Fibroblast of skin of left quadriceps (primary cell): ENCODE results near the gene ELK3.

Experiments
- DNase-seq, 2 experiments: peaks; one replicate each; pipeline ENCODE4 v3.0.0-alpha.2; 2013; ENCODE audit warnings: low read depth in 2 of 2

ELK3 gene

DNA sequence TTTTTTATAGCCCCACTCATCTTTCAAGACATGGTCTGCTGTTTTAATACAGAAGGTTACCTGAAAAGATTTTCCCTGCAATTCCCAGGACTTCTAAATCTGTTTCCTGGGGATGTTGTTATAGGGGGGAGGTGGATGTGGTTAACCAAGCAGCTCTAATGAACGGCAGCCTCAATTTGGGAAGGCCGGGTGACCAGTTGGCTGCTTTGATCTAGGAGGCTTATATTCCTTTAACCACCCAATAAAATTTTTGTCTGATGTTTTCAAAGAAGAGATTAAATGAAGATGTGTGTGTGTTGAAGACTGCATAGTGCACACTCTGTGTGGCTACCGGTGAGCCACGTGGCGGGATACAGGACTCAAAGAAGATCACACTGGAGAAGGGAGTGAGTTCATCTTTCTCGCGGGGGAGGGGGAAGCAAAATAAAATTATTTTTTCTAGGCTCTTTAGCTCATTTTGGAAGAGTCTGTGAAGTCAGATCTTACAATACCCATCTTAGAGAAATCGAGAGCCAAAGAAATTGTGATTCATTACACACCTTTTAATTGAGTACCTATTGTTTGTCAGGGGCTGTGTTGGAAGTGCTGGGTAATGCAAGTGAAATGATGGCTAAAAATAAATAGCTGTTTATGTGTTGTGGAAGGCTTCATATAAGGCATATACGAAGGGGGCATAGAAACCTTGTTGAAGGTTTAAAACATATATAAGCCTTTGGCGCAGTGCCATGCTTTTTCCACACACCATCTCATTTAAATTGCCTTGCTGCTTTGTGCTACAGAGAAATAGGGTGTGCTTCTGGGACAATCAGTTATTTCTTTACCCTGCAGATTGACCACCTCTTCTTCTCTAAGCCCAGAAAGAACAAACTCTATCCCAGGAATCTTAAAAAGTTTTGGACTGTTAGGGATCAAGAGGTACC lies 18.5 kb downstream of the ELK3 start:
- no peak for DNase-seq

DNA sequence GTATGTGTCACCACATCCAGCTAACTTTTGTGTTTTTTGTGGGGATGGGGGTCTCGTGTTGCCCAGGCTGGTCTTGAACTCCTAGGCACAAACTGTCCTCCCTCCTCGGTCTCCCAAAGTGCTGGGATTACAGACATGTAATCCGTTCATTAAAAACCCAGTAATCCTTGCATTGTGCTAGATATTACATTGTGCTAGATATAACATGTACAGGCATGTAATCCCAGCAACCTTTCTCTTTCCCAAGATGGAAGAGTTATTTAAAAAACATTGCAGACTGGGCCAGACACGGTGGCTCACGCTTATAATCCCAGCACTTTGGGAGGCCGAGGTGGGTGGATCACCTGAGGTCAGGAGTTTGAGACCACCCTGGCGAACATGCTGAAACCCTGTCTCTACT lies 19.7 kb downstream of the ELK3 start:
- DNase-seq, result no peak

DNA sequence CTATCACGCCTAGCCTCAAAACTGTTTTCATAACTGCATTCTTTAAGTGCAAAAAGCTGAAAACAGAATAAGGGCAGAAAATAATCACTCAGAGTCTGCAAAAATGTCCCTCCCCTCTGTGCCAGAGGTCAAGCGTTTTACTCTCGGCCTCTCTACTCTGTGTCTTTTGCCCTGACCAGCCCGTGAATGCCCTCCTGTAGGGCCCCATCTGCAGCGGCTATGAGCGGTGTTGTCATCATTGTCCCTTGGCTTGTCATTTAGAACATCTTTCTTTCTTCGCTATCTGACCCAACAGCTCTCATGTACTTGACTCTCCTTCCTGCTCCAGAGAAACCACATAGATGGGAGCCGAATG lies 21.7 kb downstream of the ELK3 start:
- no peak for DNase-seq

DNA sequence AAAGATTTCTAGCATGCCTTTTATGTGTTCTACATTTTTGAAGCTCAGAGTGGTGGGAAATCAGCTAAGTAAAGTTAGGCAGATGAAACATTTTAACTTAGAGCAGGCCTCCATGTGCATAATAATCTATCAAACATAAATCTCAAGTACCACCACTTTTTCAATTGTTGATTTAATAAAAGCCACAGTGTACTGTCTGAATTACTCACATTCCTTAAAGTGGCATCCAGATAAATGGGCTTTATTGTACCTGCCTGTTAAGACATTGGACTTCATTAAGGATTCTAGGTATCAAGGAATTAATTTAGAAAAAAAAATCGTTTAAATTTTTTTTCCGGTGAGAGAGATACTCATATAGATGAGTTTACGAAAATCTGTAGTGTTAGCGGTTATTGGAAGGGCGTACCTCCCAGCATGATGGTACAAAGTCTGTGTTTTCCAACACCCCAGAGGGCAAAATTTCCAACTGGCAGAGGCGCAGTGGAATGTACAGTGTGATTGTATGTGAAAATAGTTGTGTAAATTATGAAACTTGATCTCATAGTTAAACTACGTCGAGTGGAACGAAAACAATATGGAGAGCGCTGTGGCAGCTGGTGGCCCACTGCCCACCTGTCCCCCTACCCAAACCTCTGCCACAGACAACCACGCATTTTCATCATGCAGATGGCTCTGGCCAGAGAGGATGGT lies 25.0 kb downstream of the ELK3 start:
- DNase-seq, result no peak

DNA sequence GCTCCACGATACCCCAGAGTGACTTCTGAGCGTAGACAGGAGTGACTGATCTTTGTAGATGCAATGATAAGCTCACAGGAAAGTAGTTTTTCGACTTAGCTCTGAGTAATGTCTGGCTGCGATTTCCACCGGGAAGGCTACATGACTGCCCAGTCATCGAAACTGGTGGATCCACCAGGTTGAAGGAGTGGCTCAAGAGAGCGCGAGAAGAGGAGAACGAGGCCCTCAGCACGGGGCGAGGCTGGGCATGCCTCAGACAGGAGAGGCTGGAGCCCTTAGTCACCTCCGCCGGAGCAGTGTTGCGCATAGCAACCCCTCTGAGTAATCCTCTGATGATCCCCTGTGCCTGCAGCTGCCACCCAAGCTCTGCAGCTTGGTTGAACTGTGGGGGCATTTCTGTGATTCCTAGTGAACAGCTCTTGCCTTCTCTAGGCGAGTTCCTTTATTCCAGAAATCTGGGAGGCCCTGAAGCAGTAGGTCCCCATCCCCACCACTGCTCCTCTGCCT lies 25.6 kb downstream of the ELK3 start:
- DNase-seq, result peak in 1 of 2 experiments; percentile 58

DNA sequence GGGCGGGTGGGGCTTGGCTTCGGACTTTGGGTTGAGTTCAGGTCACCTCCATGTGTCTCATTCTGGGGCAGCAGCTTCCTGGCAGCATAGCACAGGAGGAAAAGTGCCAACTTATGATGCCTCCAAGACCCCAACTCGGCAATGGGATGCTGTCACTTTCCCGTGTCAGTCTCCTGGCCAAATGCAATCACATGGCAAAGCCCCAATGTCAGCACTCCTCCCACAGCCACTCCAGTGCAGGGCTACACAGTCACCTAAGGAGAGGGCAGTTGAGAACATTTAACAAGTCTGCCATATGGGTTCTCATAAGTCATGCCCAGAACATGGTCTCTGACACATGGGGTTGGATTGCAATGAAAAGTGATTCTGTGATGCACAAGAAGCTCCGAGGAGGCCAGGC lies 26.7 kb downstream of the ELK3 start:
- DNase-seq, result no peak

DNA sequence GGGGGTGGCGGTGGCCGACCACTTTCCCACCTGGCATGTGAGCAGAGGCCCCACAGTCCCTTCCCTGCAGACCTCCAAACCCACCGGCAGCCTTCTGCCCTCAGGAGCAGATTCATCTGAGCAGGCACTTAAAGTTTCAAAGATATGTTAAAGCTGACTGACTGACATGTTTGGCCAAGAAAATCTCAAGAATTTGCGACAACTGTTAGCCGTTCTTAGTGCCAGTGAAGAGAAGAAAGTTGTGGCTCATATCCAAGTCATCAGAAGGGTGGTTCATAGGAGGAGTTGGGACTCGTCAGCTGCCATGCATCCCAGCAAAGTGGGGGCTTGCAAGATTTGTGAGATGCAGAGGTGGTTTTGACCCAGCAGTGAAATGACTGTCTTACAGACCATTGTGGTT lies 27.2 kb downstream of the ELK3 start:
- no peak for DNase-seq

DNA sequence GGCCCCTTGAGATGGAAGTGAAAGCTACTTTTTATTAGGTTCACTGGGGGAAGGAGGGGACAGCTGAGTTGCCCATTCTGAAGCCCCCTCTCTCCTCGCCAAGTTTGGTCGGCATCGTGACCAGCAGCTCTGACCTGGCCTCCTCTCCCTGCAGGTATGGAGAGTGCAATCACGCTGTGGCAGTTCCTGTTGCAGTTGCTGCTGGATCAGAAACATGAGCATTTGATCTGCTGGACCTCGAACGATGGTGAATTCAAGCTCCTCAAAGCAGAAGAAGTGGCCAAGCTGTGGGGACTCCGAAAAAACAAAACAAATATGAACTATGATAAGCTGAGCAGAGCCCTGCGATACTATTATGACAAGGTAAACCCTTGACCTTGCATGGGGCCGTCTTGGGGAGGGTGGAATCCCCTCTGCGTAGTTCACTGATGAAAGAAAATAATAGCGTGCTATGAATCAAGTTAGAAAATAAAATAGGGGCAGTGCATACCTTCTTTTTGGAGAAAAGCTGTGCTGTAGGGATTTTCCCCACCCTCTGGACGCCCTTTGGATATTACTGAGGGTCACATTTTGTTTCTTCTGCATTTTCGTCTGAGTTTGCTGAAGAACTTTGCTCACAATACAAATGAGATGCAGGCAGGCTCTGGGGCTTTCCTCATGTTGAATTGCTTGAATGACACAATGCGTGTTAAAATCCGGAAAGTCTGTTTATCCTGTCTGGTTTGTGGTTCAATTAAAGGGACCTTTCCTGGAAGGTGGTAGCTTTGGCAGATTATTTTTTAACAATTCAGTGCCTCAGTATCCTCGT lies 29.4 kb downstream of the ELK3 start:
- no peak for DNase-seq

DNA sequence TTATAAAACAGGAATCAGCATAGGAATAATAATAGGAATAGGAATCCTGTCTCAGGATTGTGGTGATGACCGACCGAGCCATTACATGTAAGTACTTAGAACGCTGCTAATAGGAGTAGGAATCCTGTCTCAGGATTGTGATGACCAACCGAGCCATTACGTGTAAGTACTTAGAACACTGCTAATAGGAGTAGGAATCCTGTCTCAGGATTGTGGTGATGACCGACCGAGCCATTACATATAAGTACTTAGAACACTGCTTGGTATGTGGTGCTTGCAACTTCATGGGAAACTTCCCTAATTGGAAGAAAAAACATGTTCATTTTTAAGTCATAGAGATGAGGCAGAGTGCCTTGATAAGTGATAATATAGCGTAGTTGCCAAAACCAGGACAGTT lies 30.0 kb downstream of the ELK3 start:
- DNase-seq, result no peak

DNA sequence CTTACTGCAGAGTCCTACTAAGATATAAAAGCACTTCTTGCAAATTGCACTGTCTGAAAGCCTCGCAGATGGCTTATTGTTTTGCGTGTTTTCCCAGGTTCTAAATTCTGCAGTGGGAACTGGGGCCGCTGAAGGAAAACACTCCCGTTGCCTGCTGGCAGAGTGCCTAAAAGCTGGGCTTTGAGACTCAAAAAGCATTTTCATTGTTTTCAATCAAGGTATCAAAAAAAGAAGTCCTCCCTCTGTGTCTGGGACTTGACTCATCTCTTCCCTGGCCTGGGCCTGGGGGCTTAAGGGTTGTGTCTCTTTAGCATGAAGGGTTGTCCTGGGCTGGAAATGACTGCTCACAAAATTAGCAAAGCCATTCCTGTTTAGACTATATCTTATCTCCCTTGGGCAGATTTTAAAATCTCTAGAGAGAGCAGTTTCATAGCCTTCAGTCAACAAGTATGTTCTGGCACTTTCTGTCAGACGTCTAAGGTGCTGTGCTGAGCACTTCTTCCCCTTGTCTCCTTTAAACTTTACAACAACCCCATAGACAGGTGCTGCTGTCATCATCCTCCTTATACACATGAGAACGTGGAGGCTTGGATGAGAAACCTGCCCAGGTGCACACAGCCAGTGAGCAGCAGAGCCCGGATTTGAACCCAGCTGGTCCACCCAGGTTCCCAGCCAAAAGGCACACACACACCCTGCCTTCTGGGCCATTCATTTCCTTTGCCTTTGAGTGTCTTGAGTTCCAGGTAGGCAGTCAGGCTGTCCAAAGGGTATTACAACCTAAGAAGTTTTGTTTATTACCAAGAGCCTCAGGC lies 31.1 kb downstream of the ELK3 start:
- no peak for DNase-seq

DNA sequence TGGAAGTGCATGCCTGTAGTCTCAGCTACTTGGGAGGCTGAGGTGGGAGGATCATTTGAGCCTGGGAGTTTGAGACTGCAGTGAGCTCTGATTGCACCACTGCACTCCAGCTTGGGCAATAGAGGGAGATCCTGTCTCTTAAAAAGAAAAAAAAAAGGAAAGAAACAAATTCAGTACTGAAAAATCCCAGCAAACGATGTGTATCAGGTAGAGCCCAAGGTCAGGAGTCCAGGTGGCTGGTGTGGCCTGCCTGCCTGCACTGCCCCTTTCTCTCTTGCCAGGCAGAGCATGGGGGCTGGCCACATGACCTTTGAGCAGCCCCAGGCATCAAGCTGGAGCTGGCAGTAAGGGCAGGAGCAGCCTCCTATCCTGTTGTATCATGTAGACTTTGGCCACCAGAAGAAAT lies 31.8 kb downstream of the ELK3 start:
- DNase-seq, result no peak

DNA sequence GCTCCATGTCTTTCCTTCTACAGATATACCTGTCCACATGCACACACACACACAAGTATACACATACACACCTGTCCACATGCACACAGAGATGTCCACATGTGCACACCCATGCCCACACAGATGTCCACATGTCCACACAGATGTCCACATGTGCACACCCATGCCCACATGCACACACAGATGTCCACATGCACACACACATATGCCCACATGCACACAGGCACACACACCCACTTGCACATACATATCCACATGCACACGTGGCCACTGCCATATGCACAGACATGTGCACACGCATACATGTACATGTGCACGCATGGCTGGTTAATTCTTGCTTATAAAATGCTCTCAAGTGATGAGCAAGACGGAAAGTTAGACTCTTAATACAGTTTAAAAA lies 32.2 kb downstream of the ELK3 start:
- DNase-seq, result no peak

DNA sequence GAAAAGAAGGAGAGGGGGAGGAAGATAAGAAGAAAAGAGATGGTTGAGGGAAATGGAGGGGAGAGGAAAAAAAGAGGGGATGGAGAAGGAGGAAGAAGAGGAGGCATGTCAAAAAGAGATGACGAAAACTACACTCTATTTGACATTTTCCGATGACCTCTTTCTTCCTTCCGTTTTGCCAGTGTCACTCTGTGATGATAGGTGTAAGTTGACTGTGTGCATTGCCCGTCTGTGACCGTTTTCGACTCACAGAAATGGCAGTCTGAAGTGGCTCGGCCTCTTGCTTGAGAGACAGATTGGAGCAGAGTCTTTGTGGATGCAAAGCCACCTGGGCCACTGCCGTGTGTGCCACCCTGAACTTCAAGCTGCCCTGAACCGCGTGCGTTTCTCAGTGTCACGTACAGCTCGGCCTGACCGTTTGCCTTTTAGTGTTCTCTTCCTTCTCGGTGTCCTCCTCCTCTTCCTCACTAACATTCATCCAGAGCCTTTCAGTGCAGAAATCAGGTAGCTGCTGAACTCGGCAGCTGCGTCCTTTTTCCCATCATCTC lies 32.7 kb downstream of the ELK3 start:
- DNase-seq, result no peak

DNA sequence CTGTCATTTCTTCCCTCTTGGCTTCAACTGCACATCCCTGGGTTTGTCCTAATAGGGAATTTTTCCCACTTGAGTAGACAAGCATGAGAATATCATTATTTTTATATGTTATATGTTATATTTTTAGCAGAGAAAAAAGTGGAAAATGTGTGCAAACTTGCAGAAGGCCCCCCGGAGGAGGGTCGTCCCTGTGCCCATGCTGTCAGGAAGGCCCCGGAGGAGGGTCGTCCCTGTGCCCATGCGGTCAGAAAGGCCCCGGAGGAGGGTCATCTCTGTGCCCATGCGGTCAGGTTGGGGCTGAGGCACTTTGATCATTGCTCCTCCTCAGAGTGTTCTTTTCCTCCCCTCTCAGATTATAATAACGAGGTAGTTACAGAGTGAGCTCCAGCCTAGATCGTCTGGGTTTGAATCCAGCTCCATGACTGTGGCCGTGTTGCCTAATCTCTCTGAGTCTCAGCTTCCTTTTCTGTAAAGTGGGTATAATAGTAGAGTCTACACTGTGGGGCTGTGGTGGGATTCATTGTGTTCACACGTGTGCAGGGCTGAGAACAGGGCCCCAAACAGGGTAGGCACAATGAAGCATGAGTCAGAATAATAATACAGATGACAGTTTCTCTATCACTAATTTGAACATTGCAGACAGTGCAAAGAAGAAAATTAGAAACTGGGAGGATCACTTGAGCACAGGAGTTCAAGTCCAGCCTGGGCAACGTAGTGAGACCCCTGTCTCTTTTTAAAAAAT lies 33.4 kb downstream of the ELK3 start:
- no peak for DNase-seq

DNA sequence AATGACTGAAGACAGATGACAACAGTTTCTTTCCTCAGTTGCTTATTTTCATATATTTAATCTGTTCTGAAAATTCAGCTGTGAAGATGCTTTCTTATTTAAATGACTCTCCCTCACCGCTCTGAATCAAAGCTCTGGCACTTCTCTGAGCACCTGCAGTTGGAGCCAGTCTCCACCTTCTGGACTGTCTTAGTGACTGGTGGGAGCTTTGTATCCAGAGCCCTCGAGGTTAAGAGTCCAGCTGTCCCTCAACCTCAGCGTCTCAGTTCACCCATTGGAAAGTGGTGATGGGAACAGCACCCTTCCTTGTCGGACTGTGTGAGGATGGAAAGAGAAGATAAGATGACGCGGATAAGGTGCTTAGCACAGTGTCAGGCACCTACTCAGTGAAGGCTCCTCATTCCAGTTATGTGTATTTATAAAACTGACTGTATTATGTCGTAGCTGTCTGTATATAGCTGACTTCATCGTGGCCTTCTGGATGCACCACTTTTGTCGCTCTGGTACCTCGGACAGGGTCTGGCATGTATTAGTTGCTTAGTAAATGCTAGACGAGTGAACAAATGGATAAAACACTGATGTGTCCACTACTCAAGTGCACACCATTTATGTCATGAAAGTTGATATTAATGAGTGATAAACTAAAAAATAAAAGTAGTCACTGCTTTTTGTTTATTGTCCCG lies 34.5 kb downstream of the ELK3 start:
- no peak for DNase-seq

DNA sequence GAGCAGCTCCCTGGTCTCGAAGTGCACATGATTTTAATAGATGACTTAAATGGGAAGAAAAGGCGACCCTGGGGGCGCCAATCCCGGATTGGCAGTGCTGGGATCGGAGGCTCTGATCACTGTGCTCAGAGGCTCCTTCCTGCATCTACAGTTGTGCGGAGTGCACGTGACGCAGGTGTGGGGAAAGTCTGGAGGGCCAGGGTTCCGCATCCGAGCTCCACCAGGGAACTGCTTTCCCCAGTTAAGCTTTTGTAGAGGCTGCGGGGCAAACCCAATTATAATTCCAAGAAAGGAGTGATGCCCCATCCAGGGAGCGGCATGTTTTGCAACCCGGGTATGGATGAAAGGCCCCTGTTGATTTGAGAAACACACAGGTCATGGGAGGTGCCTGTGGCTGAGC lies 36.5 kb downstream of the ELK3 start:
- no peak for DNase-seq

DNA sequence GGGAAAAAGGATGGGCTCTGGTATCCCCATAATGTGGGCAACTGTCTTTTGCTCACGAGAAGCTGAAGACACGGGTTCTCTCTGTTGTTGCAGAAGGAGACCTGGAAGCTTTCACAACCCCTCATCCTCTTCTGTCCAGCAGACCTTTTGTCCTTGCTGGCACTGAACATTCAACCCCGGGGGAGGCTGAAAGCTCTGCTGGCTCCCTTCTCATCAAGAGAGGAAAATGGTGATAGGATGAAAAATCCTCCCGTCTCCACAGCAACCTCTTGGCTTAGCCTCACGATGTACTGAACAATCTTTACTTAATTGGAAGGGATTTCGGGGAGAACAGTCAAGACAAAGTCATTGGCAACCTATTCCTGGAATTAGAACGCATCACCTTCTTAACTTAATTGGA lies 39.0 kb downstream of the ELK3 start:
- no peak for DNase-seq

DNA sequence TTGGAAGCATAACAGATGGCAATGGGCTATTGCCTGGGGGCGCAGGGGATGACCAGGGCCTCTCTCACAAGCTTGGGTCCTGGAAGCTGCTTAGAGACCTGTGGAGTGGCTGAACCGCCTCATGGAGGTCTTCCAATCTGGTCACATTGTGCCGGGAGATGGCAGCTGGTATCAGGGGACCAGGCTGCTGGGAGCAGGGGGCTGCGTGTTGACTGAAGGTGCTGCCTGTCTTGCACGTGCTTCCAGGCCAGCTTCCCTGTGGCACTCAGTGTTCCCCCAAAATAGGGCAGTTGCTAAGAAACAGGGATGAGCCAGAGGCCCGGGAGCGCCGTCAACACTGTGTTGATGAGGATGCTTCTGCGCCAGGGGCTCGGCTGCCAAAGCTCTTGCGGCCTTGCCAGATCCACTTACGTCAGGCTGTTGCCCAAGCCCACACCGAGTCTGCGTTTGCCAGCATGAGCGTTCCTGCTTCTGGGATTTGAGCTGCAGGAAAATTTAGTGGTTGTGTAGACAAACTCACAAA lies 39.8 kb downstream of the ELK3 start:
- peak in 1 of 2 experiments; percentile 41 for DNase-seq
